ENCODE results near the gene FOSL1. TPM values are rescaled to one million over a fixed set of nuclear protein-coding genes. Genes with fewer than 3 reads are reported as not detected.

Gene FOSL1
- total RNA-seq, 4 donors from 2014 or later = 11.9 to 72.7 (median 35.6) TPM

DNA sequence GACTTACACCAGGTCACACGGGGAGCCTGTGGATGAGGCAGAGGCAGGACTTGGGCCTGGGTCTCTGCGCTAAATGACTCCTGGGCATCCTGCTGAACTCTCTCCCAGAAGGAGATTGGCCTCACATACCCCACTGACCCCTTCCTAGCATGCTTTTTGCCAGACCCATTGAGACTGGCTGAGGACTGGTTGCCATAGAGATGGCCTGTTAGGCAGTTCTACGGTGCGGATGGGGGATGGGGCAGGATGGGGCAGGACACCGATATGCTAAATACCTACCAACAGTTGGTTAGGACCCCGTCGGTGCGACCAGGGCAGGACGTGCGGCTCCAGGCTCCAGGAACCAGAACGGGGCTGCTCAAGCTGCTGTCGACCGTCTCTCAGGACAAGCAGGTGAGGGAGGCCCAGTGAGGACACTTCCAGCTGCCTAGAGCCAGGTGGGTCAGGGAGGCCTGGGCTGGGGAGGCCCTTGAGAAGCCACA, 45.3 kb upstream of the FOSL1 start, which contains the start of gene TSGA10IP:
TSS of gene TSGA10IP (plus strand) at position 51 of the 482 bp plus-strand sequence. CDS start at position 247, 196 bp downstream.
- H3K36me3 ChIP-seq = no peaks in the 10 kb centered on the region
- H3K9me3 ChIP-seq = no peaks in the 10 kb centered on the region
- no peak for TF ChIP-seq POLR2A (IDR thresholded peaks at IDR 0.05)
- TF ChIP-seq, protein P1, sequence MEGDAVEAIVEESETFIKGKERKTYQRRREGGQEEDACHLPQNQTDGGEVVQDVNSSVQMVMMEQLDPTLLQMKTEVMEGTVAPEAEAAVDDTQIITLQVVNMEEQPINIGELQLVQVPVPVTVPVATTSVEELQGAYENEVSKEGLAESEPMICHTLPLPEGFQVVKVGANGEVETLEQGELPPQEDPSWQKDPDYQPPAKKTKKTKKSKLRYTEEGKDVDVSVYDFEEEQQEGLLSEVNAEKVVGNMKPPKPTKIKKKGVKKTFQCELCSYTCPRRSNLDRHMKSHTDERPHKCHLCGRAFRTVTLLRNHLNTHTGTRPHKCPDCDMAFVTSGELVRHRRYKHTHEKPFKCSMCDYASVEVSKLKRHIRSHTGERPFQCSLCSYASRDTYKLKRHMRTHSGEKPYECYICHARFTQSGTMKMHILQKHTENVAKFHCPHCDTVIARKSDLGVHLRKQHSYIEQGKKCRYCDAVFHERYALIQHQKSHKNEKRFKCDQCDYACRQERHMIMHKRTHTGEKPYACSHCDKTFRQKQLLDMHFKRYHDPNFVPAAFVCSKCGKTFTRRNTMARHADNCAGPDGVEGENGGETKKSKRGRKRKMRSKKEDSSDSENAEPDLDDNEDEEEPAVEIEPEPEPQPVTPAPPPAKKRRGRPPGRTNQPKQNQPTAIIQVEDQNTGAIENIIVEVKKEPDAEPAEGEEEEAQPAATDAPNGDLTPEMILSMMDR (IDR thresholded peaks at IDR 0.05) = no peak
- whole genome bisulfite sequencing, 2 donors = 76 to 92% methylated on average over 2 to 5 of the region's 13 CpGs
- no peak within 1 kb of the TSS for H3K27ac ChIP-seq
- peaks cover 0 to 28% (median 0%) of the 10 kb centered on the region in 4 donors for H3K27me3 ChIP-seq
- intact Hi-C loops (cut with DNase I) = no loop called here
- H3K4me1 ChIP-seq = peaks cover 0 to 8% (median 0%) of the 10 kb centered on the region in 3 donors
- H3K4me3 ChIP-seq = no peak within 1 kb of the TSS
- DNase-seq = no peak

DNA sequence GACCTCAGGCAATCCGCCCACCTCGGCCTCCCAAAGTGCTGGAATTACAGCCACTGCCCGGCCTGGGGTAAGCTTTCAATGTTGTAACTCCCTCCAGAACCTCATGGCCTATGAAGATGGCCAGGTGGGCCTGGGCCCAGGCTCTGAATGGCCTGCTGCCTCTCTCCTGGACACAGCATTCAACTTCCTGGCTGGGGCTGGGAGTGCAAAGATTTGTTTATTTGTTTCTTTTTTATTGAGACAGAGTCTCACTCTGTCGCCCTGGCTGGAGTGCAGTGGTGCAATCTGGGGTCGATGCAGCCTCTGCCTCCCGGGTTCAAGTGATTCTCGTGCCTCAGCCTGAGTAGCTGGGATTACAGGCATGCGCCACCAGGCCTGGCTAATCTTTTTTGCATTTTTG, 44.6 kb upstream of the FOSL1 start:
- intact Hi-C loops (cut with DNase I) = no loop called here
- no peak for DNase-seq
- TF ChIP-seq, protein P1 (IDR thresholded peaks at IDR 0.05) = no peak
- TF ChIP-seq POLR2A (IDR thresholded peaks at IDR 0.05) = no peak
- Histone ChIP-seq H3K36me3 (no peaks in the 10 kb centered on the region), H3K27ac (no peak overlapping the region), H3K27me3 (peaks cover 0 to 33% (median 0%) of the 10 kb centered on the region in 4 donors), H3K4me3 (no peak overlapping the region), H3K4me1 (peaks cover 0 to 8% (median 0%) of the 10 kb centered on the region in 3 donors), H3K9me3 (no peaks in the 10 kb centered on the region)
- WGBS, 2 donors = 76 to 81% methylated on average over 3 to 5 of the region's 8 CpGs

DNA sequence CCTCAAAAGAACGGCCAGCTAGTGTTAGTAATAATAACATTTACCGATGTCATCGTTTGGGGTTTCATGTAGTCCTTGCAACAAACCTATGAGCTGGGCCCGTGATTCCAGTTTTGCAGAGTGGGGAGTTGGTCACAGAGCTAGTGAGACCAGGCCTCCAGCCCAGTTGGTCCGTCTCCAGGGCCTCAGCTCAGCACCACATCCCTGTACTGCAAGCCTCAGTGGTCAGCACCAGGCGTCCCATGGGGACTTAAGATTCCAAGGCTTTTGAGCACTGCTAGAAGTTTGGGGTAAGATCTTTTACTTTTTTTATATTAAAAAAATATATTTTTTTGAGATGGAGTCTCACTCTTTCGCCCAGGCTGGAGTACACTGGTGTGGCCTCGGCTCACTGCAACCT, 44.0 kb upstream of the FOSL1 start:
- Histone ChIP-seq H3K27me3 (peaks cover 0 to 33% (median 0%) of the 10 kb centered on the region in 4 donors), H3K4me3 (no peak overlapping the region), H3K4me1 (peaks cover 0 to 8% (median 0%) of the 10 kb centered on the region in 3 donors), H3K27ac (no peak overlapping the region), H3K9me3 (no peaks in the 10 kb centered on the region), H3K36me3 (no peaks in the 10 kb centered on the region)
- intact Hi-C loops (cut with DNase I) = no loop called here
- 83 to 84% methylated on average over 8 of the region's 8 CpGs for WGBS, 2 donors
- TF ChIP-seq POLR2A (IDR thresholded peaks at IDR 0.05) = no peak
- TF ChIP-seq, protein P1 (IDR thresholded peaks at IDR 0.05) = no peak
- no peak for DNase-seq

DNA sequence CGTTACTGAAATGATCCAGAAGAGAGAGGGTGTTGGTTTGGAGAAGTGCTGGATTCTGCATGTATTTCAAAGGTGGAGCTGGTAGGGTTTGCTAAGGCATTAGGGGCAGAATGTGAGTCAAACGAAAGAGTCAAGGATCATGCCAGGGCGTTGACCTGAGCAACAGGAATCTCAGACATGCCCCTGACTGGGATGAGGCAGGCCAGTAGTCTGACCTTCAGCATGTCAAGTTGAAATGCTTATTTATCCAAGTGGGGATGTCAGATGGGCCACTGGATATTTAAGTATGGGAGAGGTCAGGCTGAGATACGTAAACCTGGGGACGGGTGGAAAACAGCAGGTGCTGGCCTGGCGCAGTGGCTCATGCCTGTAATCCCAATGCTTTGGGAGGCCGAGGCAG, 42.3 kb upstream of the FOSL1 start:
- Histone ChIP-seq H3K27ac (no peak overlapping the region), H3K36me3 (no peaks in the 10 kb centered on the region), H3K4me3 (no peak overlapping the region), H3K4me1 (peaks cover 0 to 8% (median 0%) of the 10 kb centered on the region in 3 donors), H3K27me3 (peaks cover 0 to 32% (median 0%) of the 10 kb centered on the region in 4 donors), H3K9me3 (no peaks in the 10 kb centered on the region)
- 69 to 76% methylated on average over 5 to 7 of the region's 7 CpGs for WGBS, 2 donors
- intact Hi-C loops (cut with DNase I) = no loop called here
- TF ChIP-seq POLR2A (IDR thresholded peaks at IDR 0.05) = no peak
- TF ChIP-seq, protein P1 (IDR thresholded peaks at IDR 0.05) = no peak
- DNase-seq = no peak

DNA sequence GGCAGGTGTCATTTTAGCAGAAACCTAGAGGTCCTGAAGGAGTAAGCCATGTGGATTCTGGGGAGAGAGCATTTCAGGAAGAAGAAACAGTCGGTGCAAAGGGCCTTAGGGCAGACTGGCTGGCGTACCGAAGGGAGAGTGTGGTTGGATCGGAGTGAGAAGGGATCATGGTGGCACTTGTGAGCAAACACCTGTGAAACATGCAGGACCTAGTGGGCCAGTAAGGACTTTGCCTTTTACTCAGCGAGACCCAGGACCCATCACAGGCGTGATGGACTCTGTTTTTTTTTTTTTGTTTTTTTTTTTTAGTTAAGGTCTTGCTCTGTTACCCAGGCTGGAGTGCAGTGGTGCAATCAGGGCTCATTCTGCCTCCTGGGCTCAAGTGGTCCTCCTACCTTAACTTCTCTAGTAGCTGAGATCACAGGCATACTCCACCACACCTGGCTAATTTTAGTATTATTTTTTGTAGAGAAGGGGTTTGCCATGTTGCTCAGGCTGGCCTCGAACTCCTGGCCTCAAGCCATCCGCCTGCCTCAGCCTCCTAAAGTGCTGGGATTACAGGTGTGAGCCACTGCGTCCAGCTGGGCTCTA, 41.6 kb upstream of the FOSL1 start:
- no peaks in the 10 kb centered on the region for H3K36me3 ChIP-seq
- H3K27me3 ChIP-seq = peaks cover 0 to 32% (median 0%) of the 10 kb centered on the region in 4 donors
- no peak for DNase-seq

More for the DNA sequence above, 41.6 kb upstream of the FOSL1 start:
- Histone ChIP-seq H3K27ac (peak overlapping the region in 1 of 4 donors; percentile 14), H3K4me3 (no peak overlapping the region), H3K9me3 (no peaks in the 10 kb centered on the region), H3K4me1 (peaks cover 0 to 8% (median 0%) of the 10 kb centered on the region in 3 donors)
- intact Hi-C loops (cut with DNase I) = no loop called here
- TF ChIP-seq, protein P1 (IDR thresholded peaks at IDR 0.05) = no peak
- TF ChIP-seq POLR2A (IDR thresholded peaks at IDR 0.05) = no peak
- WGBS, 2 donors = 51 to 57% methylated on average over 8 to 9 of the region's 9 CpGs
